Measurements from ENCODE around the gene CLTC. TPM values are rescaled to one million over a fixed set of nuclear protein-coding genes. Genes with fewer than 3 reads are reported as not detected.

The CLTC gene
- total RNA-seq, 1 experiment from 2014 or later, result 269 TPM

GRCh38 chr17:59669944-59670343 lies 50.2 kb downstream of the CLTC start:
- TF ChIP-seq EZH2 (IDR thresholded peaks at IDR 0.05; ENCODE audit: low read length, unreplicated experiment) (no peak), EZH2phosphoT487 (IDR thresholded peaks at IDR 0.05; ENCODE audit: borderline replicate concordance, low read length) (no peak)
- Histone ChIP-seq H3K9me2 (replicated peaks; ENCODE audit: low read length) (no peaks in the 10 kb centered on the region), H3K36me3 (ENCODE audit: low read depth, low read length) (peaks cover 78% of the 10 kb centered on the region), H3K27me3 (ENCODE audit: low read length) (no peaks in the 10 kb centered on the region), H3K9ac (ENCODE audit: low read length) (no peak overlapping the region), H4K20me1 (ENCODE audit: low read length) (peaks cover 20% of the 10 kb centered on the region), H3K4me2 (ENCODE audit: low read length) (no peak overlapping the region), H3K79me2 (ENCODE audit: low read length) (peaks cover 41% of the 10 kb centered on the region), H3K4me1 (ENCODE audit: insufficient read depth, low read length) (peaks cover 46% of the 10 kb centered on the region), H3F3A (ENCODE audit: low read length, unreplicated experiment) (peaks cover 16% of the 10 kb centered on the region), H3K4me3 (ENCODE audit: low read length) (no peak overlapping the region), H3K27ac (ENCODE audit: low read length) (no peak overlapping the region), H3K9me3 (ENCODE audit: low read length) (no peaks in the 10 kb centered on the region), H2AFZ (ENCODE audit: low read length) (no peak overlapping the region)
- CTCF ChIA-PET, result no interaction called here
- intact Hi-C loops (cut with micrococcal nuclease), result loop anchor here (1.0 kb wide), 1 partner anchor 49 kb away; no protein-coding TSS in a partner anchor
- DNase-seq (no peak), ATAC-seq (no peak)
- no TSS peak for BruUV-seq (replicated peaks)
- POLR2A ChIA-PET (ENCODE audit: unreplicated experiment), result interaction anchor here (0.6 to 1.0 kb wide), 2 partner anchors 50 to 367 kb away, joined by 3 to 4 read pairs; partner anchors contain the start of gene CLTC

- Histone ChIP-seq H3K79me2 (ENCODE audit: low read length) (peaks cover 37% of the 10 kb centered on the region), H3K9ac (ENCODE audit: low read length) (no peak overlapping the region), H3K4me1 (ENCODE audit: insufficient read depth, low read length) (peaks cover 36% of the 10 kb centered on the region), H3K9me3 (ENCODE audit: low read length) (no peaks in the 10 kb centered on the region), H2AFZ (ENCODE audit: low read length) (no peak overlapping the region), H3F3A (ENCODE audit: low read length, unreplicated experiment) (peaks cover 16% of the 10 kb centered on the region), H3K27ac (ENCODE audit: low read length) (no peak overlapping the region), H3K9me2 (replicated peaks; ENCODE audit: low read length) (no peaks in the 10 kb centered on the region), H3K27me3 (ENCODE audit: low read length) (no peaks in the 10 kb centered on the region), H3K36me3 (ENCODE audit: low read depth, low read length) (peaks cover 82% of the 10 kb centered on the region), H4K20me1 (ENCODE audit: low read length) (peaks cover 18% of the 10 kb centered on the region), H3K4me2 (ENCODE audit: low read length) (no peak overlapping the region), H3K4me3 (ENCODE audit: low read length) (no peak overlapping the region)
- POLR2A ChIA-PET (ENCODE audit: unreplicated experiment), result interaction anchor here (0.6 kb wide), 2 partner anchors 49 to 53 kb away, joined by 3 to 11 read pairs; no protein-coding TSS in a partner anchor
- TF ChIP-seq CTCF (conservative IDR thresholded peaks at IDR 0.05; ENCODE audit: low read depth, low read length) (no peak), EZH2phosphoT487 (IDR thresholded peaks at IDR 0.05; ENCODE audit: borderline replicate concordance, low read length) (no peak), EZH2 (IDR thresholded peaks at IDR 0.05; ENCODE audit: low read length, unreplicated experiment) (no peak)
- CTCF ChIA-PET, result no interaction called here
- intact Hi-C loops (cut with micrococcal nuclease), result no loop called here
- no peak for DNase-seq
- ATAC-seq, result no peak
- no TSS peak for BruUV-seq (replicated peaks)
These were observed 51.7 kb downstream of the CLTC start for GRCh38 chr17:59671386-59671785.

- Histone ChIP-seq H3K4me1 (ENCODE audit: insufficient read depth, low read length) (no peaks in the 10 kb centered on the region), H3K36me3 (ENCODE audit: low read depth, low read length) (peaks cover 86% of the 10 kb centered on the region), H3K27ac (ENCODE audit: low read length) (no peak overlapping the region), H3K4me3 (ENCODE audit: low read length) (no peak overlapping the region), H4K20me1 (ENCODE audit: low read length) (no peaks in the 10 kb centered on the region; the same call in 1 of the 2 replicates), H3K9ac (ENCODE audit: low read length) (no peak overlapping the region), H3K79me2 (ENCODE audit: low read length) (peaks cover 17% of the 10 kb centered on the region), H3K27me3 (ENCODE audit: low read length) (no peaks in the 10 kb centered on the region), H3K9me2 (replicated peaks; ENCODE audit: low read length) (no peaks in the 10 kb centered on the region), H2AFZ (ENCODE audit: low read length) (no peak overlapping the region), H3K4me2 (ENCODE audit: low read length) (no peak overlapping the region), H3F3A (ENCODE audit: low read length, unreplicated experiment) (no peaks in the 10 kb centered on the region), H3K9me3 (ENCODE audit: low read length) (no peaks in the 10 kb centered on the region)
- ATAC-seq (no peak), DNase-seq (no peak)
- CTCF ChIA-PET, result no interaction called here
- POLR2A ChIA-PET (ENCODE audit: unreplicated experiment), result no interaction called here
- no TSS peak for BruUV-seq (replicated peaks)
- intact Hi-C loops (cut with micrococcal nuclease), result no loop called here
- TF ChIP-seq EZH2 (IDR thresholded peaks at IDR 0.05; ENCODE audit: low read length, unreplicated experiment) (no peak), EZH2phosphoT487 (IDR thresholded peaks at IDR 0.05; ENCODE audit: borderline replicate concordance, low read length) (no peak), CTCF (conservative IDR thresholded peaks at IDR 0.05; ENCODE audit: low read depth, low read length) (no peak)
These were observed 55.5 kb downstream of the CLTC start for GRCh38 chr17:59675231-59675630.

Measured in PC-3 (cell line).